A549 (cell line): Measurements from ENCODE around the gene TAF1A. TPM values are rescaled to one million over a fixed set of nuclear protein-coding genes. Genes with fewer than 3 reads are reported as not detected.

Experiments
- ATAC-seq, 2 experiments: fragments of 200-7000 bp in 1 of 2; fragments of >200 bp in 1 of 2; cut with Nextera tagmentation in 1 of 2; cut with Tn5 transposase in 1 of 2; 3 replicates each; pipeline versions ENCODE4 v1.8.0 to v1.9.1; 2018 to 2020; ENCODE audit warnings: mild to moderate bottlenecking in 1 of 2, moderate library complexity in 1 of 2
- CTCF ChIA-PET: fragments of 300-600 bp; sonication (Branson Sonifier 250); formaldehyde crosslinking; extraction: SDS; loops from one replicate; lab custom pipeline; 2021; ENCODE audit warnings: antibody characterized with exemption, inconsistent platforms; lab: Yijun Ruan, JAX
- POLR2A ChIA-PET: fragments of 350-600 bp; formaldehyde crosslinking; extraction: SDS; loops from one replicate; lab custom pipeline; 2021; ENCODE audit warnings: antibody characterized with exemption, inconsistent platforms; lab: Yijun Ruan, JAX
- DNase-seq, 2 experiments: peaks; one replicate each; pipeline versions ENCODE4 v3.0.0 to v3.0.0-alpha.2; 2011 to 2016; ENCODE audit warnings: low read depth in 1 of 2, low spot score in 1 of 2
- FAIRE-seq: peaks from 2 replicates; lab custom pipeline; 2011; peaks lifted over from hg19 to GRCh38; lab: Jason Lieb, UNC
- H3K27ac ChIP-seq, 2 experiments: fragments of >200 bp; sonication (Bioruptor Twin); formaldehyde crosslinking; 3 replicates each; pipeline ENCODE4 v1.5.1; 2016 to 2017
- H3K4me1 ChIP-seq: fragments of >200 bp; sonication (Bioruptor Twin); formaldehyde crosslinking; 3 replicates; pipeline ENCODE4 v1.6.1; 2016
- H3K4me2 ChIP-seq: fragments of >200 bp; sonication (Bioruptor Twin); formaldehyde crosslinking; 3 replicates; pipeline ENCODE4 v1.6.1; 2016
- H3K4me3 ChIP-seq: fragments of >200 bp; sonication (Bioruptor Twin); formaldehyde crosslinking; 3 replicates; pipeline ENCODE4 v1.5.1; 2016
- H3K9me3 ChIP-seq: fragments of >200 bp; sonication (Bioruptor Twin); formaldehyde crosslinking; 3 replicates; pipeline ENCODE4 v1.6.1; 2016
- ATOH8 ChIP-seq: fragments of 250-450 bp; sonication (Bioruptor Pico); IDR thresholded peaks from 2 replicates; pipeline ENCODE4 v1.5.0; 2020; ENCODE audit warnings: low read depth, mild to moderate bottlenecking, moderate library complexity
- CBX8 ChIP-seq: fragments of 200-600 bp; sonication (generic); IDR thresholded peaks from 2 replicates; pipeline ENCODE4 v1.6.1; 2016
- CEBPB ChIP-seq, 2 experiments: fragments of >200 bp in 1 of 2; sonication (Bioruptor Twin) in 1 of 2; formaldehyde crosslinking in 1 of 2; IDR thresholded peaks; 2 replicates each; pipeline ENCODE4 v1.6.1; 2012 to 2016
- CHD2 ChIP-seq: fragments of 150-350 bp; IDR thresholded peaks from 2 replicates; pipeline ENCODE4 v1.6.1; 2014; ENCODE audit warnings: low read length; ENCODE audit not compliant: partially characterized antibody
- CHD4 ChIP-seq: fragments of 200-600 bp; sonication (generic); IDR thresholded peaks from 2 replicates; pipeline ENCODE4 v1.6.1; 2016; ENCODE audit warnings: antibody characterized with exemption, mild to moderate bottlenecking, borderline replicate concordance
- E2F6 ChIP-seq: IDR thresholded peaks from 2 replicates; pipeline ENCODE4 v1.6.1; 2012; ENCODE audit warnings: low read depth, borderline replicate concordance
- EP300 ChIP-seq, 2 experiments: fragments of >200 bp; sonication (Bioruptor Twin); formaldehyde crosslinking; IDR thresholded peaks; 2 replicates in 1 of 2; 3 replicates in 1 of 2; pipeline ENCODE4 v1.6.1; 2016 to 2017
- ESRRA ChIP-seq: fragments of 150-350 bp; IDR thresholded peaks from 2 replicates; pipeline ENCODE4 v1.6.1; 2014; ENCODE audit warnings: mild to moderate bottlenecking, low read length, borderline replicate concordance
- GATA3 ChIP-seq: IDR thresholded peaks from 2 replicates; pipeline ENCODE4 v1.6.1; 2012; ENCODE audit warnings: borderline replicate concordance
- HDAC2 ChIP-seq: fragments of 200-600 bp; sonication (generic); IDR thresholded peaks from 2 replicates; pipeline ENCODE4 v1.6.1; 2016
- HES2 ChIP-seq: fragments of >200 bp; sonication (Bioruptor Twin); formaldehyde crosslinking; IDR thresholded peaks from 2 replicates; pipeline ENCODE4 v1.6.1; 2016
- HOXA7 ChIP-seq: fragments of 250-450 bp; sonication (Bioruptor Pico); IDR thresholded peaks from 2 replicates; pipeline ENCODE4 v1.5.0; 2020; ENCODE audit warnings: mild to moderate bottlenecking, moderate library complexity
- HOXB13 ChIP-seq: fragments of 250-450 bp; sonication (Bioruptor Pico); IDR thresholded peaks from 2 replicates; pipeline ENCODE4 v1.5.0; 2020; ENCODE audit warnings: low read depth, mild to moderate bottlenecking, moderate library complexity
- HOXB5 ChIP-seq: fragments of 250-450 bp; sonication (Bioruptor Pico); IDR thresholded peaks from 2 replicates; pipeline ENCODE4 v1.5.0; 2020; ENCODE audit warnings: mild to moderate bottlenecking, moderate library complexity
- KDM1A ChIP-seq: fragments of 200-600 bp; sonication (generic); IDR thresholded peaks from 2 replicates; pipeline ENCODE4 v1.6.1; 2016; ENCODE audit warnings: low read depth, mild to moderate bottlenecking
- KDM5A ChIP-seq: fragments of 200-600 bp; sonication (generic); IDR thresholded peaks from 2 replicates; pipeline ENCODE4 v1.6.1; 2016; ENCODE audit warnings: antibody characterized with exemption, mild to moderate bottlenecking
- MAFK ChIP-seq: fragments of 450-650 bp; IDR thresholded peaks from 2 replicates; pipeline ENCODE4 v1.6.1; 2014; ENCODE audit not compliant: partially characterized antibody
- MAZ ChIP-seq: fragments of 150-350 bp; IDR thresholded peaks from 2 replicates; pipeline ENCODE4 v1.6.1; 2014; ENCODE audit warnings: antibody characterized with exemption, low read depth, low read length, borderline replicate concordance
- MYC ChIP-seq: IDR thresholded peaks from 2 replicates; pipeline ENCODE4 v1.6.1; 2012; ENCODE audit warnings: mild to moderate bottlenecking, inconsistent platforms, low read length, improper control_type of control experiment, borderline replicate concordance
- NFE2L2 ChIP-seq: fragments of 150-350 bp; conservative IDR thresholded peaks from 2 replicates; pipeline ENCODE4 v1.6.1; 2014; ENCODE audit warnings: low read length
- PBX3 ChIP-seq: IDR thresholded peaks from 2 replicates; pipeline ENCODE4 v1.6.1; 2012
- RARB ChIP-seq: fragments of 250-450 bp; sonication (Bioruptor Pico); IDR thresholded peaks from 2 replicates; pipeline ENCODE4 v1.8.0; 2021; ENCODE audit warnings: mild to moderate bottlenecking, moderate library complexity
- RCOR1 ChIP-seq: fragments of 150-350 bp; IDR thresholded peaks from 2 replicates; pipeline ENCODE4 v1.6.1; 2014; ENCODE audit warnings: antibody characterized with exemption, low read length, low read depth
- RFX5 ChIP-seq: fragments of 450-650 bp; IDR thresholded peaks from 2 replicates; pipeline ENCODE4 v1.7.1; 2014; ENCODE audit warnings: antibody characterized with exemption, mild to moderate bottlenecking, moderate library complexity
- SMC3 ChIP-seq: fragments of >200 bp; sonication (Bioruptor Twin); formaldehyde crosslinking; IDR thresholded peaks from 3 replicates; pipeline ENCODE4 v1.6.1; 2018; ENCODE audit warnings: inconsistent platforms
- TFCP2L1 ChIP-seq: fragments of 250-450 bp; sonication (Bioruptor Pico); IDR thresholded peaks from 2 replicates; pipeline ENCODE4 v1.5.0; 2021; ENCODE audit warnings: mild to moderate bottlenecking
- ZFP36 ChIP-seq: fragments of 450-650 bp; IDR thresholded peaks from 2 replicates; pipeline ENCODE4 v1.6.1; 2014; ENCODE audit warnings: borderline replicate concordance; ENCODE audit not compliant: partially characterized antibody
- ZSCAN20 ChIP-seq: fragments of 250-450 bp; sonication (Bioruptor Pico); IDR thresholded peaks from 2 replicates; pipeline ENCODE4 v1.8.0; 2022; ENCODE audit warnings: mild to moderate bottlenecking, moderate library complexity
- WGBS: methylation state at CpG from one replicate; pipeline ENCODE4 v1.1.6; 2017; ENCODE audit errors: missing lambda C conversion rate; 5-methylcytosine and 5-hydroxymethylcytosine counted together
- polyA plus RNA-seq, 4 experiments: library from polyadenylated mRNA; depleted of rRNA in 3 of 4; stranded (reverse); fragments of >200 nt; fragmentation: RNase III in 1 of 4; extraction: RNeasy Plus Mini Kit Qiagen cat#74134 plus additional on column Dnase treatment in 1 of 4; gene quantifications; 2 replicates in 3 of 4; 3 replicates in 1 of 4; pipeline ENCODE4 v1.2.3, GENCODE V29; 2011 to 2017

TAF1A gene
- polyA plus RNA-seq, 2 of the 4 experiments (the other 2 are of a cell fraction), result 11.7 to 21.7 TPM

- TF ChIP-seq KDM1A (no peak), MAZ (no peak), RFX5 (no peak), PBX3 (no peak), NFE2L2 (no peak), E2F6 (no peak), CHD4 (no peak), EP300 (IDR thresholded peaks at IDR 0.05) (no peak), CHD2 (no peak), CEBPB (IDR thresholded peaks at IDR 0.05) (no peak)
- H3K4me1 ChIP-seq, result no peaks in the 10 kb centered on the region
- no peak overlapping the region for H3K4me2 ChIP-seq
- no peak for DNase-seq
- H3K4me3 ChIP-seq, result no peak overlapping the region
- H3K27ac ChIP-seq, result no peak overlapping the region
- POLR2A ChIA-PET, result no interaction called here
- WGBS, result 55% methylated on average over 1 of the region's 1 CpG
- CTCF ChIA-PET, result interaction anchor here (1.1 kb wide), 1 partner anchor 10 kb away, joined by 3 read pairs; no protein-coding TSS in a partner anchor
- H3K9me3 ChIP-seq, result peaks cover 4% of the 10 kb centered on the region; the same call in 1 of the 3 replicates
- no peak for ATAC-seq
- no peak for FAIRE-seq
Measured at GRCh38 chr1:222606757-222607156, 17.0 kb upstream of the TAF1A start.

GRCh38 chr1:222601257-222601656 lies 11.5 kb upstream of the TAF1A start:
- Histone ChIP-seq H3K4me3 (no peak overlapping the region), H3K4me1 (peaks cover 8% of the 10 kb centered on the region; the same call in 2 of the 3 replicates)
- ATAC-seq, result no peak
- DNase-seq, result no peak
- TF ChIP-seq RCOR1 (no peak), CHD2 (no peak), HES2 (no peak), ESRRA (no peak), HOXB13 (CRISPR knock-in tag) (no peak), HDAC2 (no peak), ZSCAN20 (CRISPR knock-in tag) (no peak), HOXA7 (no peak), ZFP36 (no peak), MAFK (no peak), TFCP2L1 (CRISPR knock-in tag) (no peak), GATA3 (no peak), MYC (no peak), CBX8 (no peak), KDM5A (no peak), HOXB5 (CRISPR knock-in tag) (no peak), MAZ (no peak), SMC3 (no peak), ATOH8 (CRISPR knock-in tag) (no peak), RARB (CRISPR knock-in tag) (no peak)
- TF ChIP-seq, all 56 proteins: peak for 0
- 65% methylated on average over 3 of the region's 3 CpGs for WGBS
- no peak for FAIRE-seq
- ChIA-PET CTCF (no interaction called here), POLR2A (no interaction called here)
- Histone ChIP-seq H3K9me3 (no peaks in the 10 kb centered on the region), H3K27ac (no peak overlapping the region), H3K4me2 (no peak overlapping the region)
